H1 (cell line): Measurements from ENCODE around the gene FBLN2. TPM values are rescaled to one million over a fixed set of nuclear protein-coding genes. Genes with fewer than 3 reads are reported as not detected.

Source experiments
- EP300 ChIP-seq, 2 experiments: IDR thresholded peaks; 1 replicate in 1 of 2; 2 replicates in 1 of 2; pipeline ENCODE4 v1.6.1; 2011 to 2012; ENCODE audit warnings: low read depth in 2 of 2, low read length in 2 of 2, mild to moderate bottlenecking in 2 of 2, borderline replicate concordance in 1 of 2, inconsistent platforms in 1 of 2, moderate library complexity in 1 of 2
- KDM4A ChIP-seq: IDR thresholded peaks from one replicate; pipeline ENCODE4 v1.7.1; 2012; ENCODE audit warnings: low read depth, mild to moderate bottlenecking, moderate library complexity, low read length, inconsistent platforms; ENCODE audit not compliant: severe bottlenecking
- SIN3A ChIP-seq, 2 experiments: IDR thresholded peaks in 1 of 2; conservative IDR thresholded peaks in 1 of 2; 2 replicates each; pipeline ENCODE4 v1.6.1; 2011 to 2012; ENCODE audit warnings: low read length in 2 of 2, improper control_type of control experiment in 1 of 2, low read depth in 1 of 2, mild to moderate bottlenecking in 1 of 2
- polyA plus RNA-seq, 7 experiments: library from polyadenylated mRNA; depleted of rRNA in 3 of 7; stranded (reverse) in 5 of 7; unstranded in 2 of 7; fragments of >200 nt in 5 of 7; fragments of 200-250 nt in 2 of 7; gene quantifications; 1 replicate in 5 of 7; 2 replicates in 1 of 7; 4 replicates in 1 of 7; pipeline versions ENCODE4 v1.2.1 to v1.2.3, GENCODE V29; 2011 to 2013; ENCODE audit warnings: missing spikeins in 2 of 7, mixed read lengths in 2 of 7
- total RNA-seq: library from RNA; stranded (reverse); fragmentation: NEBNext Ultra II Directional; extraction: Animal tissue kit (Norgen Biotek cat#: 25700); gene quantifications from 2 replicates; pipeline ENCODE4 v1.2.1, GENCODE V29; 2021
- TF ChIP-seq, protein P1 (sequence below), 3 experiments: IDR thresholded peaks; 1 replicate in 2 of 3; 2 replicates in 1 of 3; pipeline versions ENCODE4 v1.5.1 to v1.6.1; 2011; ENCODE audit warnings: low read length in 3 of 3, mild to moderate bottlenecking in 3 of 3, inconsistent platforms in 2 of 3, low read depth in 1 of 3, moderate library complexity in 1 of 3; ENCODE audit not compliant: insufficient read depth in 1 of 3; ENCODE audit errors: control extremely low read depth in 1 of 3

The FBLN2 gene
- total and polyA plus RNA-seq, 2 of the 8 experiments (the other 6 are each of a cell fraction or from before 2014, with no cell fraction given), result 17.4 to 24.2 TPM

DNA sequence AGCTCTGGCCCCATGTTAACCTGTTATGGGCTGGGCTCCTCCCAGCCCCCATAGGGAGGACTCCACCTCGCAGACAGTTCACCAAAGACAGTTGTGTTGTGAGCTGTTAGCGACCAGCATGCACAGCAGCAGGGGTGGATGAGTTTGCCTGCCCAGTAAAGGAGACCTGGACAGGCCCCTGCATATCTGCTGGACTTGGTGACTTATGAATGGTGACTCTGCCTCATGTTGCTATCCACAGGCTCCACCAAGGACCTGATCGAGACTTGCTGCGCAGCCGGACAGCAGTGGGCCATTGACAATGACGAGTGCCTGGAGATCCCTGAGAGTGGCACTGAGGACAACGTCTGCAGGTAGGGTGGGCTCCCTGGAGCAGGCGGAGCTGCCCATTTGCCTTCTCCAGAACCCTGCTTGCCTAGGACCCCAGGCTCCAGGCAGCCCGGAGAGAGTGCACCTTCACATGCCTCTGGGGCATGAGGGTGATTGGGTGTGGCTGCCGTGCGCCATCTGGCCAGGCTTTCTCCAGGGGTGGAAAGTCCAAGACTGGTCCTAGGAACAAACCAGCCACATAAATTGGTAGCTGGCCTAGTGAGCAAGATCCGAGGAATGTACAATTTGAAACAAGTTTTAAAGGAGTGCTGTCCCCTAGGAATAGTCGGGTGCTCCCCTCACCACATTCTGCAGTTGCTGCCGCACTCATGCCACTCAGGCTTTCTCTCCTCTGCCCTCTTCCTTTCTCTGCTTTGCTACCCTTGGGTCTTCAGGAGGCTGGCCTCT, 59.1 kb downstream of the FBLN2 start (continued):
- TF ChIP-seq, protein P1, sequence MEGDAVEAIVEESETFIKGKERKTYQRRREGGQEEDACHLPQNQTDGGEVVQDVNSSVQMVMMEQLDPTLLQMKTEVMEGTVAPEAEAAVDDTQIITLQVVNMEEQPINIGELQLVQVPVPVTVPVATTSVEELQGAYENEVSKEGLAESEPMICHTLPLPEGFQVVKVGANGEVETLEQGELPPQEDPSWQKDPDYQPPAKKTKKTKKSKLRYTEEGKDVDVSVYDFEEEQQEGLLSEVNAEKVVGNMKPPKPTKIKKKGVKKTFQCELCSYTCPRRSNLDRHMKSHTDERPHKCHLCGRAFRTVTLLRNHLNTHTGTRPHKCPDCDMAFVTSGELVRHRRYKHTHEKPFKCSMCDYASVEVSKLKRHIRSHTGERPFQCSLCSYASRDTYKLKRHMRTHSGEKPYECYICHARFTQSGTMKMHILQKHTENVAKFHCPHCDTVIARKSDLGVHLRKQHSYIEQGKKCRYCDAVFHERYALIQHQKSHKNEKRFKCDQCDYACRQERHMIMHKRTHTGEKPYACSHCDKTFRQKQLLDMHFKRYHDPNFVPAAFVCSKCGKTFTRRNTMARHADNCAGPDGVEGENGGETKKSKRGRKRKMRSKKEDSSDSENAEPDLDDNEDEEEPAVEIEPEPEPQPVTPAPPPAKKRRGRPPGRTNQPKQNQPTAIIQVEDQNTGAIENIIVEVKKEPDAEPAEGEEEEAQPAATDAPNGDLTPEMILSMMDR (IDR thresholded peaks at IDR 0.05; ENCODE audit: control extremely low read depth in 1 of 3, insufficient read depth in 1 of 3, low read depth in 1 of 3, low read length in 3 of 3), result no peak
- TF ChIP-seq SIN3A (conservative IDR thresholded peaks at IDR 0.05 in 1 of 2, IDR thresholded peaks at IDR 0.05 in 1 of 2; ENCODE audit: low read depth in 1 of 2, low read length in 2 of 2) (no peak), EP300 (IDR thresholded peaks at IDR 0.05; ENCODE audit: borderline replicate concordance in 1 of 2, low read depth in 2 of 2, low read length in 2 of 2) (no peak), KDM4A (no peak)
